Stimulated activated CD8-positive, alpha-beta memory T cell treated with anti-CD3 and anti-CD28 coated beads, Interleukin-4, amount 100 ng/mL, for 4 hours (primary cell): Measurements from ENCODE around the gene PHC2.
A peak's percentile ranks its signal among the peaks of the same experiment; 100 is the strongest.

ENCODE experiments used
- DNase-seq, 2 donors: peaks; one replicate each; pipeline ENCODE4 v3.0.0-alpha.2; 2020; ENCODE audit warnings: low read depth in 2 of 2, low spot score in 1 of 2

PHC2 gene

GRCh38 chr1:33354707-33355316, 76.1 kb downstream of the PHC2 start:
- no peak for DNase-seq

- no peak for DNase-seq
Observed at GRCh38 chr1:33353531-33353930, 77.4 kb downstream of the PHC2 start.

GRCh38 chr1:33351281-33351660, 79.6 kb downstream of the PHC2 start:
- DNase-seq = no peak

- no peak for DNase-seq
Observed at GRCh38 chr1:33350611-33351280, 80.1 kb downstream of the PHC2 start.

- DNase-seq = peak; percentile 33 to 63
Observed at GRCh38 chr1:33349778-33350610, 80.9 kb downstream of the PHC2 start.

- DNase-seq = peak in 1 of 2 donors; percentile 16
Observed at GRCh38 chr1:33349081-33349759, 81.7 kb downstream of the PHC2 start.

GRCh38 chr1:33348676-33349080, 82.2 kb downstream of the PHC2 start:
- no peak for DNase-seq

GRCh38 chr1:33348194-33348593, 82.7 kb downstream of the PHC2 start:
- no peak for DNase-seq

- no peak for DNase-seq
Observed at GRCh38 chr1:33347650-33347992, 83.3 kb downstream of the PHC2 start.

- DNase-seq = no peak
Observed at GRCh38 chr1:33346927-33347649, 83.8 kb downstream of the PHC2 start.

GRCh38 chr1:33346533-33346926, 84.4 kb downstream of the PHC2 start:
- DNase-seq = no peak

GRCh38 chr1:33344896-33345560, 85.9 kb downstream of the PHC2 start:
- no peak for DNase-seq

- no peak for DNase-seq
Observed at GRCh38 chr1:33343539-33343938, 87.4 kb downstream of the PHC2 start.

- DNase-seq = no peak
Observed at GRCh38 chr1:33342041-33342723, 88.7 kb downstream of the PHC2 start.

- DNase-seq = no peak
Observed at GRCh38 chr1:33341190-33341589, 89.7 kb downstream of the PHC2 start.

GRCh38 chr1:33339413-33339812, 91.5 kb downstream of the PHC2 start:
- DNase-seq = no peak

- DNase-seq = no peak
Observed at GRCh38 chr1:33338440-33339211, 92.3 kb downstream of the PHC2 start.

- no peak for DNase-seq
Observed at GRCh38 chr1:33338048-33338439, 92.9 kb downstream of the PHC2 start.

GRCh38 chr1:33337441-33337840, 93.5 kb downstream of the PHC2 start:
- no peak for DNase-seq
